Measurements from ENCODE around the gene ATPAF1. TPM values are rescaled to one million over a fixed set of nuclear protein-coding genes. Genes with fewer than 3 reads are reported as not detected.

ATPAF1 gene
- total and polyA plus RNA-seq, 9 of the 15 experiments (the other 6 are each of a cell fraction or from before 2014, with no cell fraction given), result 6.3 to 56.2 (median 27.4) TPM

DNA sequence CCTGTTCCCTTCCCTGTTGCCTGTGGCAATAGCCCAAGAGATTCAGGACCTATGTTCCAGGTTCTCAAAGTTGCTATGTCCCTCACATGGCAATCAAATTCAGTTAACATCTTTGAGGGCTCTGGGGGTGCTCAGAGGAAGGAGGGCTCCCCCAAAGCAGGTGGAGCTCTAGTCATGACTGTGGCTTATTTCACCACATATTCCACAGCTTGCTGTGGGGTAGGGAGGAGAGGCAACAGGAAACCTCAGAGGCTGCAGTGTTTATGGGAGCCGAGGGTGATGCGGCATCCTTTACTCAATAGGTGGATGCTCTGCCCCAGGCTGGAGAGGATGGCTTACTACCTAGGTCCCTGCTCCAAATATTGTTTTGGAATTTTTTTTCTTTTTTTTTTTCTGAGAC is 62.9 kb downstream of the ATPAF1 start:
- Histone ChIP-seq H3K79me2 (ENCODE audit: control insufficient read depth, insufficient read depth, low read length) (peaks cover 14% of the 10 kb centered on the region), H3K27me3 (ENCODE audit: control insufficient read depth in 2 of 2, insufficient read depth in 2 of 2, low read length in 2 of 2) (no peaks in the 10 kb centered on the region), H4K20me1 (replicated peaks; ENCODE audit: control insufficient read depth, insufficient read depth, low read length) (no peaks in the 10 kb centered on the region), H3K9me3 (replicated peaks; ENCODE audit: control insufficient read depth, insufficient read depth, low read depth, low read length) (no peaks in the 10 kb centered on the region), H3K9ac (ENCODE audit: insufficient read depth in 1 of 2, low read depth in 2 of 2, low read length in 2 of 2) (no peak overlapping the region), H3K36me3 (ENCODE audit: control insufficient read depth, insufficient read depth, low read length) (peaks cover 6% of the 10 kb centered on the region; the same call in 2 of the 3 replicates), H3K4me2 (ENCODE audit: insufficient read depth, low read length) (0 out of 2 replicates have a peak overlapping the region, but pooled peaks have one; percentile 91), H3K4me1 (replicated peaks in 1 of 2; ENCODE audit: control insufficient read depth in 2 of 2, insufficient read depth in 2 of 2, low read length in 2 of 2) (peaks cover 6 to 18% of the 10 kb centered on the region in 2 experiments), H3K4me3 (no peak overlapping the region), H3K9me1 (ENCODE audit: control insufficient read depth, insufficient read depth, low read length) (no peaks in the 10 kb centered on the region), H3K27ac (ENCODE audit: extremely low read depth, low read depth, low read length) (no peak overlapping the region), H2AFZ (ENCODE audit: low read depth, low read length) (no peak overlapping the region; the same call in 1 of the 2 replicates)
- CTCF ChIA-PET (ENCODE audit: low intra/inter-chr PET ratio), result no interaction called here
- no peak for DNase-seq (ENCODE audit: extremely low read depth in 1 of 4, low spot score in 3 of 4)
- no peak for TF ChIP-seq FUS (optimal IDR thresholded peaks at IDR 0.05; ENCODE audit: low read depth, low read length)
- TF ChIP-seq ZNF140 (CRISPR knock-in tag; IDR thresholded peaks at IDR 0.05), result no peak
- TF ChIP-seq ZNF445 (CRISPR knock-in tag; IDR thresholded peaks at IDR 0.05; ENCODE audit: low read depth), result no peak
- TF ChIP-seq ATF1 (CRISPR knock-in tag; IDR thresholded peaks at IDR 0.05), result no peak
- no peak for TF ChIP-seq ATF1 (tag; IDR thresholded peaks at IDR 0.05)
- TF ChIP-seq TCF3 (CRISPR knock-in tag; IDR thresholded peaks at IDR 0.05), result no peak
- TF ChIP-seq ARHGAP35 (IDR thresholded peaks at IDR 0.05; ENCODE audit: partially characterized antibody), result no peak
- no peak for TF ChIP-seq PCBP1 (IDR thresholded peaks at IDR 0.05; ENCODE audit: low read depth, low read length, poor library complexity, severe bottlenecking)
- TF ChIP-seq ASH1L (IDR thresholded peaks at IDR 0.05; ENCODE audit: borderline replicate concordance, low read depth, partially characterized antibody), result no peak
- no peak for TF ChIP-seq RBFOX2 (IDR thresholded peaks at IDR 0.05; ENCODE audit: low read depth, low read length)
- no peak for TF ChIP-seq ZNF146 (CRISPR knock-in tag; IDR thresholded peaks at IDR 0.05; ENCODE audit: unreplicated experiment)
- no peak for TF ChIP-seq LEF1 (IDR thresholded peaks at IDR 0.05)
- TF ChIP-seq CTBP1 (IDR thresholded peaks at IDR 0.05; ENCODE audit: borderline replicate concordance), result no peak
- no peak for TF ChIP-seq JUN (IDR thresholded peaks at IDR 0.05; ENCODE audit: borderline replicate concordance, low read depth, low read length)
- TF ChIP-seq JUN (CRISPR knock-in tag; IDR thresholded peaks at IDR 0.05; ENCODE audit: borderline replicate concordance), result no peak
- no peak for TF ChIP-seq ZNF583 (CRISPR knock-in tag; IDR thresholded peaks at IDR 0.05)
- no peak for TF ChIP-seq MEF2D (tag; conservative IDR thresholded peaks at IDR 0.05; ENCODE audit: low read depth)
- TF ChIP-seq, protein P1, sequence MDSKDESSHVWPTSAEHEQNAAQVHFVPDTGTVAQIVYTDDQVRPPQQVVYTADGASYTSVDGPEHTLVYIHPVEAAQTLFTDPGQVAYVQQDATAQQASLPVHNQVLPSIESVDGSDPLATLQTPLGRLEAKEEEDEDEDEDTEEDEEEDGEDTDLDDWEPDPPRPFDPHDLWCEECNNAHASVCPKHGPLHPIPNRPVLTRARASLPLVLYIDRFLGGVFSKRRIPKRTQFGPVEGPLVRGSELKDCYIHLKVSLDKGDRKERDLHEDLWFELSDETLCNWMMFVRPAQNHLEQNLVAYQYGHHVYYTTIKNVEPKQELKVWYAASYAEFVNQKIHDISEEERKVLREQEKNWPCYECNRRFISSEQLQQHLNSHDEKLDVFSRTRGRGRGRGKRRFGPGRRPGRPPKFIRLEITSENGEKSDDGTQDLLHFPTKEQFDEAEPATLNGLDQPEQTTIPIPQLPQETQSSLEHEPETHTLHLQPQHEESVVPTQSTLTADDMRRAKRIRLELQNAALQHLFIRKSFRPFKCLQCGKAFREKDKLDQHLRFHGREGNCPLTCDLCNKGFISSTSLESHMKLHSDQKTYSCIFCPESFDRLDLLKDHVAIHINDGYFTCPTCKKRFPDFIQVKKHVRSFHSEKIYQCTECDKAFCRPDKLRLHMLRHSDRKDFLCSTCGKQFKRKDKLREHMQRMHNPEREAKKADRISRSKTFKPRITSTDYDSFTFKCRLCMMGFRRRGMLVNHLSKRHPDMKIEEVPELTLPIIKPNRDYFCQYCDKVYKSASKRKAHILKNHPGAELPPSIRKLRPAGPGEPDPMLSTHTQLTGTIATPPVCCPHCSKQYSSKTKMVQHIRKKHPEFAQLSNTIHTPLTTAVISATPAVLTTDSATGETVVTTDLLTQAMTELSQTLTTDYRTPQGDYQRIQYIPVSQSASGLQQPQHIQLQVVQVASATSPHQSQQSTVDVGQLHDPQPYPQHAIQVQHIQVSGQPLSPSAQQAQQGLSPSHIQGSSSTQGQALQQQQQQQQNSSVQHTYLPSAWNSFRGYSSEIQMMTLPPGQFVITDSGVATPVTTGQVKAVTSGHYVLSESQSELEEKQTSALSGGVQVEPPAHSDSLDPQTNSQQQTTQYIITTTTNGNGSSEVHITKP (IDR thresholded peaks at IDR 0.05; ENCODE audit: partially characterized antibody), result no peak
- POLR2A ChIA-PET, result interaction anchor here (0.6 to 4.1 kb wide), 9 partner anchors 9 to 88 kb away, joined by 3 to 38 read pairs (median 4); partner anchors contain the start of gene MOB3C
- FAIRE-seq, result no peak
- no TSS peak for BruUV-seq (replicated peaks)
- intact Hi-C loops (cut with micrococcal nuclease), result no loop called here
- 100% methylated on average over 1 of the region's 2 CpGs for WGBS (ENCODE audit: insufficient coverage, low coverage, missing lambda C conversion rate)
- in situ Hi-C loops (cut with MboI), result no loop called here
- no peak for ATAC-seq

All from K562 (cell line).